ENCODE results near the gene AFF2.

AFF2 gene

DNA sequence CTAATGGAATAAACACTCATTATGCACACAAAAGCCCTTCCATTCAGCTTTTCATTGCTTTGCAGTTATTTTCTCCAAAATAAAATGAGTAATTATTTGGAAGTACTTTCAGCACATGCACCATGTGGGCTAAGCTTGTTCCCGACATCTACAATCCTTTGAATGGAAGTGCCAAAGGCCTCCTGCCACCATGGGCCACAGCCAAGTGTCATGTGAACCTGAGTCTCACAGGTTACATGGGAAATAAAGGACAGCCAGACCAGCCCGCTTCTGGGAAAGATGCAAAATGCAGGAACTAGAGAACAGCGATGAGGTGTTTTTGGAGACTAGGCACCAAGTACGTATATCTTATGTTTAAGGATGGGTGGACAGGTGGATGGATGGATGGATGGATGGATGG is 181.8 kb downstream of the AFF2 start:
- TF ChIP-seq, protein P1, sequence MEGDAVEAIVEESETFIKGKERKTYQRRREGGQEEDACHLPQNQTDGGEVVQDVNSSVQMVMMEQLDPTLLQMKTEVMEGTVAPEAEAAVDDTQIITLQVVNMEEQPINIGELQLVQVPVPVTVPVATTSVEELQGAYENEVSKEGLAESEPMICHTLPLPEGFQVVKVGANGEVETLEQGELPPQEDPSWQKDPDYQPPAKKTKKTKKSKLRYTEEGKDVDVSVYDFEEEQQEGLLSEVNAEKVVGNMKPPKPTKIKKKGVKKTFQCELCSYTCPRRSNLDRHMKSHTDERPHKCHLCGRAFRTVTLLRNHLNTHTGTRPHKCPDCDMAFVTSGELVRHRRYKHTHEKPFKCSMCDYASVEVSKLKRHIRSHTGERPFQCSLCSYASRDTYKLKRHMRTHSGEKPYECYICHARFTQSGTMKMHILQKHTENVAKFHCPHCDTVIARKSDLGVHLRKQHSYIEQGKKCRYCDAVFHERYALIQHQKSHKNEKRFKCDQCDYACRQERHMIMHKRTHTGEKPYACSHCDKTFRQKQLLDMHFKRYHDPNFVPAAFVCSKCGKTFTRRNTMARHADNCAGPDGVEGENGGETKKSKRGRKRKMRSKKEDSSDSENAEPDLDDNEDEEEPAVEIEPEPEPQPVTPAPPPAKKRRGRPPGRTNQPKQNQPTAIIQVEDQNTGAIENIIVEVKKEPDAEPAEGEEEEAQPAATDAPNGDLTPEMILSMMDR (IDR thresholded peaks at IDR 0.05; ENCODE audit: extremely low read depth, missing control alignments), result no peak
- no peak for DNase-seq (ENCODE audit: low spot score)

DNA sequence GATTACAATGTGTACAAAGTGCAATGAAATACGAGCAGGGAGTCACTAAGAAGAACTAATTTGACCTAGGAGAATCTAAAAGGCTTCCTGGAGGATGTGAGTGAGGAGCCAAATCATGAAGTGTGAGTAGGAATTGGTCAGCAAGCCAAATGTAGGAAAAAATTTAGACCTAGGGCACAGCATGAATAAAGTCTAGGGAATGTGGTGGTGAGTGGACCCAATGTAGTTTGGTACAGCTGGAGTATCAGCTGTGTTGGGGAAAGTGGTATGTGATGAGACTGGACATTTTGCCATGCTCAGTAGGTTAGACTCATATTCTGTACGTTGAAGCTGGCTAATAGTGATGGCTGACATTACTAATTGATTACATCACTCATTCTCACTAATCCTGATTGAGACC is 191.0 kb downstream of the AFF2 start:
- DNase-seq (ENCODE audit: low spot score), result no peak
- TF ChIP-seq, protein P1 (IDR thresholded peaks at IDR 0.05; ENCODE audit: extremely low read depth, missing control alignments), result no peak

DNA sequence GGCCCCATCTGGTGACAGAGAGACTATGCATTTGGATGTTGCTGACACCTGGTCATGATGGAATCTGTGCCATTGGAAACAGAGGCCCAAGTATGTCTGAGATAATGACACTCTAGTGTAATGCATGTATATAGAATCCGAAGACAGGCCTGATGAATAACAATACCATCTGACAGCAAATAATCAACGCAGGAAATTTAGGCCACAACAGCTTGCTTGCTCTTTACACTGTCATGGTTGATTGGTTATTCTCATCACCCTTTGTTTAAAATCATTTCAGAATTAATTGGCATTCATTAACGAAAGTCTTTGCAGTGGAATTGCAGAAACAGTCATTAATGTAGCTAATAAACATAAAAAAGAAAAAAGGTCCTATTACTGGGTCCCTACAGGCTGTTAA is 194.8 kb downstream of the AFF2 start:
- no peak for DNase-seq (ENCODE audit: low spot score)
- TF ChIP-seq, protein P1 (IDR thresholded peaks at IDR 0.05; ENCODE audit: extremely low read depth, missing control alignments), result no peak

DNA sequence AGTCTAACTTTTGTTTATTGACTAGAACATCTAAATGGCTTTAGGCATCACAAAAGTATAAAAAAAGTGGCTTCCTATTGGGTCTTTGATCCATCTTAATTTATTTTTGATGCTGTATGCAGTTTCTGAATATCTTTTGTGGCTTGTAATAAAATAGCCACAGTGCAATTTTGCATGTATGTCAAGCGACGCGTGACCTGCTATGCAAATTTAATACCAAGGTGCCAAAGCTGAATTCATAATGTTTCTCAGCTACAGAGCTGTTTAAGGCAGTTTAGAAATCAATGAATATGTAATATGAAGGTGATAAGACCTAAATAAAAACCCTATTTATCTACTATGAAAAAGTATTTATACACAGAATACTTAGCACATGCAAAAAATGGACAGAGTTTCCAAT is 197.8 kb downstream of the AFF2 start:
- DNase-seq (ENCODE audit: low spot score), result no peak
- TF ChIP-seq, protein P1 (IDR thresholded peaks at IDR 0.05; ENCODE audit: extremely low read depth, missing control alignments), result no peak

DNA sequence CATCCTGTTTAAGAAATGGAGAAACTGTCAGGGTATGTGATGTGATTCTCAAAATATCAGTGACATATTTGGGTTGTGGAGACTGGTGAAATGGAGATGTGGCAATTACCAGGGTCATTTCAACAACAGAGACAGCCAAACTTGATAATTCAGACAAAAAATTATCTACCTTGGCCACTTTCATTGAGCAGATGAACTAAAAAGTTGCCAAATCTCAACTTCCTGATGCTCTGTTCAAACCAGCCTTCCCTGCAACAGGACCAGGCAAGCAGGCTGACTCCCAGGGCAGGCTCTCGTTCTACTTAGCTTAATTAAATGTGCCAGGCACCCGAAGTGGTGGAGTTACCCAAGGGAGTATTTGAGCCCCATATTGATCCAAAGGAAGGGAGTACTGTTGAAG is 199.6 kb downstream of the AFF2 start:
- DNase-seq (ENCODE audit: low spot score), result no peak
- TF ChIP-seq, protein P1 (IDR thresholded peaks at IDR 0.05; ENCODE audit: extremely low read depth, missing control alignments), result no peak

DNA sequence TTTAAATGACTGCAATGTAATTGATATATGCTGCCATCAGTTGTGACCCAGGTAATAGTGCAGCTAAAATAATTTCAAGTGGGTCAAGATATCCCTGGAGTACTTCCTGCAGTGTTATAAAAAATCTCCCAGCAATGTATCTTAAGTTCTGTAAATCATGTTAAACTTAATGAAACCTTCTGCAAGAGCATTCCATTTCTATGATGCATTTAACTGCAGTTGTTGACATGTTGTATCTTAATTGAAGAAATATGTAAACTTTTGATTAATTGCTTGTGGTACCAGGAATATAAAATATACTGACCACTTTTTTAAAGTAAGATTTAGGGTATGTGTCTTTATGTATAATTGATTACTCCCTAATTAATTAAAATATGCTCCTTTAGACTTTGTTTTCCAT is 213.6 kb downstream of the AFF2 start:
- DNase-seq (ENCODE audit: low spot score), result no peak
- TF ChIP-seq, protein P1 (IDR thresholded peaks at IDR 0.05; ENCODE audit: extremely low read depth, missing control alignments), result no peak

DNA sequence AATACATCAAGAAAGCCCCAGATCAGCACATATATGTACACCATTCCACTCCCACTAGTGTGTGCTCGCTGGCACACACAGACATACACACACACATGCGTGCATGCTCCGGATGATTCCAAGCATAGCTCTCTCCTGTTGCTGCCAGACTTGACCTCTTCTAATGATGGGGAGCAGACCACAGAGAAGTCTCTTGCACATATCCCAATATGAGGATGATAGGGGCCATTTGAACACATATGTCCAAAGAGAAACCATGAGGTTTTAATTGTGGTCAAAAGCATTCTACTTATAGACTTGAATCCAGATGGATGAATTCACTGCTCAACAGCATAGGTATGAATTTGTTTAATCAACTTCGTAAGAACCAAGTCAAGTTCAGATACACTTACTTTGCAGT is 214.9 kb downstream of the AFF2 start:
- TF ChIP-seq, protein P1 (IDR thresholded peaks at IDR 0.05; ENCODE audit: extremely low read depth, missing control alignments), result no peak
- DNase-seq (ENCODE audit: low spot score), result no peak

Measured in GM20000 (cell line).